A549 treated with AZD9567 at 1 μM for 4 hours (cell line): ENCODE data around the gene TBCA. TPM values are rescaled to one million over a fixed set of nuclear protein-coding genes. Genes with fewer than 3 reads are reported as not detected.

Source experiments
- total RNA-seq: library from RNA; stranded (reverse); fragments of 200-300 nt; extraction: Qiagen RNA extraction; gene quantifications from 5 replicates; pipeline ENCODE4 v1.2.3, GENCODE V29; 2022; ENCODE audit not compliant: insufficient read depth

TBCA gene
- 178 to 292 TPM (median 271 TPM) in 5 replicates for total RNA-seq

GRCh38 chr5:77775790-77776553, at the start of gene TBCA:
TSS of gene TBCA (minus strand) at chr5:77776339. CDS start at chr5:77776257, 82 bp downstream.

Other genes starting within 250 kb of the TBCA start
- 0.05 to 0.09 TPM (median 0.08 TPM) in 4 of 5 replicates, not detected in the other for gene OTP, start 137.6 kb downstream of the TBCA start, total RNA-seq